IPS-18a (cell line): ENCODE results near the gene TSSK2.
"Not testable (repeated sequence)": the region's sequence is repeated elsewhere in the genome, so short reads cannot be mapped to it uniquely, and the experiment has no call there.

Source experiments
- H3K27ac ChIP-seq: one replicate; pipeline ENCODE4 v1.5.1; 2013; ENCODE audit warnings: low read length
- H3K27me3 ChIP-seq: one replicate; pipeline ENCODE4 v1.6.1; 2013; ENCODE audit warnings: mild to moderate bottlenecking, low read length; ENCODE audit not compliant: control insufficient read depth, insufficient read depth
- H3K36me3 ChIP-seq: one replicate; pipeline ENCODE4 v1.6.1; 2013; ENCODE audit warnings: low read depth, low read length; ENCODE audit not compliant: control insufficient read depth
- H3K4me1 ChIP-seq: one replicate; pipeline ENCODE4 v1.6.1; 2013; ENCODE audit warnings: low read depth, low read length; ENCODE audit not compliant: control insufficient read depth
- H3K4me3 ChIP-seq: one replicate; pipeline ENCODE4 v1.5.1; 2013; ENCODE audit warnings: low read length
- H3K9ac ChIP-seq: one replicate; pipeline ENCODE4 v1.6.1; 2013; ENCODE audit warnings: mild to moderate bottlenecking, low read length, moderate library complexity
- H3K9me3 ChIP-seq: one replicate; pipeline ENCODE4 v1.6.1; 2013; ENCODE audit warnings: low read depth, low read length; ENCODE audit not compliant: control insufficient read depth

TSSK2 gene

DNA sequence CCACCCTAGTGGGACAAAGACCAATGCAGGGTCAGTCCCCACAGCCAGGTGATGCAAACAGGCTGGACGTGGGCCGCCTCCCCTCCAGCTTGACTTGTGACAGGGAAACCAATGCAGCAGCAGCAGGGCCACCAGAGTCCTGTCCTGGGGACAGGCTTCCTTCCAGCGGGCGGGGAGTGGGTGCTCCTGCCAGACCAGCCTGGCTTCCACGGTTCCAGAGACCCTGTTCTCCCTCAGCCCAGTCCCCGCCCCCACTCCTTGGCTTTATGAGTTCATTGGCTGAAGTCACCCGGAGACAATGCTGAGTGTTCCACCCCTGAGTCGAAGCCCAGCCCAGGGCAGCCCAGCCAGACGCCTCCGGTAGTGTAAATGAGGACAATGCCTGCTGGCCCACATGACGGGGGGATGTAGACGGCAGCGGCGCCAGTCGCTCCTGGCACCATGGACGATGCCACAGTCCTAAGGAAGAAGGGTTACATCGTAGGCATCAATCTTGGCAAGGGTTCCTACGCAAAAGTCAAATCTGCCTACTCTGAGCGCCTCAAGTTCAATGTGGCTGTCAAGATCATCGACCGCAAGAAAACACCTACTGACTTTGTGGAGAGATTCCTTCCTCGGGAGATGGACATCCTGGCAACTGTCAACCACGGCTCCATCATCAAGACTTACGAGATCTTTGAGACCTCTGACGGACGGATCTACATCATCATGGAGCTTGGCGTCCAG is at the start of gene TSSK2:
Gene TSSK2 (plus strand): TSS at position 350 of the 726 bp plus-strand sequence. CDS start 92 bp downstream, at position 442.
- peaks cover 23% of the 10 kb centered on the region for H3K36me3 ChIP-seq

DNA sequence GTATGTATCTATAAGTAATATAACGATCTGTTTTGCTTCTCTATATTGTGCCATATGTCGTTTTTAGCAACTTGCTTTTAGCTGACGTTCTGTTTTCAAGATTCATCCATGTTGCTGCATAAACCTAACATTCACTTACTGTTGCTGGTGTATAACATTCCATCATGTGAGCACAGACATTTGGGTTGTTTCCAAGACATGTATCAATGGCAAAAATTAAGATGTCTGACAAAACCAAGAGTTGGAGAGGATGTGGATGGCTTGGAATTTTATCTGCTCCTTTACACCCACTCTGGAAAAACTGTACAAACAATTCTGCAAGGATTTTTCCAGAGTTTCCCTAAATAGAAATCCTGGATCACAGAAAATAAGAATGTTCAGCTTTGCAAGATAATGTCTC is 49.8 kb upstream of the TSSK2 start:
- Histone ChIP-seq H3K9ac (no peak overlapping the region), H3K36me3 (no peaks in the 10 kb centered on the region), H3K4me1 (no peaks in the 10 kb centered on the region), H3K4me3 (no peak overlapping the region), H3K27me3 (no peaks in the 10 kb centered on the region), H3K27ac (no peak overlapping the region), H3K9me3 (no peaks in the 10 kb centered on the region)

More for the DNA sequence above, at the start of gene TSSK2:
- Histone ChIP-seq H3K27ac (no peak within 1 kb of the TSS), H3K9ac (no peak within 1 kb of the TSS), H3K27me3 (no peaks in the 10 kb centered on the region), H3K4me3 (no peak within 1 kb of the TSS), H3K4me1 (no peaks in the 10 kb centered on the region), H3K9me3 (no peaks in the 10 kb centered on the region)

DNA sequence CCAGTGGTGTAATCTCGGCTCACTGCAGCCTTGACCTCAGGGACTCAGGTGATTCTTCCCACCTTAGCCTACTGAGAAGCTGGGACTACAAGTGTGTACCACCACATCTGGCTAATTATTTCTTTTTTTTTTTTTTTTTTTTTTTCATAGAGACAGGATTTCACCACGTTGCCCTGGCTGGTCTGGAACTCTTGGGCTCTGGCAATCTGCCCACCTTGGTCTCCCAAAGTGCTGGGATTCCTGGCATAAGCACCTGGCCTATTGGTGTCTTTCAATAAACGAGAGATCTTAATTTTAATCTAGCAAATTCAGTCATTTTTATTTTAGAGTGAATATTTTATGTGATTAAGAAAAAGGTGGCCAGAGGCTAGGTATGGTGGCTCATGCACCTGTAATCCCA is 49.0 kb upstream of the TSSK2 start:
- no peaks in the 10 kb centered on the region for H3K4me1 ChIP-seq
- H3K9ac ChIP-seq: no peak overlapping the region
- H3K9me3 ChIP-seq: no peaks in the 10 kb centered on the region
- H3K27ac ChIP-seq: no peak overlapping the region
- H3K4me3 ChIP-seq: no peak overlapping the region
- peaks cover 5% of the 10 kb centered on the region for H3K36me3 ChIP-seq
- no peaks in the 10 kb centered on the region for H3K27me3 ChIP-seq

DNA sequence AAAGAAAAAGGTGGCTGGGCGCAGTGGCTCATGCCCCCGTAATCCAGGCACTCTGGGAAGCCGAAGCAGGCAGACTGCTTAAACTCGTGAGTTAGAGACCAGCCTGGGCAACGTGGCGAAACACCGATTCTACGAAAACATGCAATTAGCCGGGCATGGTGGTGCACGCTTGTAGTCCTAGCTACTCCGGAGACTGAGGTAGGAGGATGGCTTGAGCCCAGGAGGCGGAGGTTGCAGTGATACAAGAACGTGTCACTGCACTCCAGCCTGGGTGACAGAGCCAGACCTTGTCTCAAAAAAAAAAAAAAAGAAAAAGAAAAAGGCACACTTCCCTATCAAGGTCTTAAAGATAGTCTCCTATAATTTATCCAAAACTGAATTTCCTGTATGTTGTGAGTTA is 48.3 kb upstream of the TSSK2 start:
- Histone ChIP-seq H3K27ac (no peak overlapping the region), H3K9me3 (no peaks in the 10 kb centered on the region), H3K27me3 (no peaks in the 10 kb centered on the region), H3K36me3 (peaks cover 5% of the 10 kb centered on the region), H3K9ac (no peak overlapping the region), H3K4me1 (no peaks in the 10 kb centered on the region), H3K4me3 (no peak overlapping the region)

DNA sequence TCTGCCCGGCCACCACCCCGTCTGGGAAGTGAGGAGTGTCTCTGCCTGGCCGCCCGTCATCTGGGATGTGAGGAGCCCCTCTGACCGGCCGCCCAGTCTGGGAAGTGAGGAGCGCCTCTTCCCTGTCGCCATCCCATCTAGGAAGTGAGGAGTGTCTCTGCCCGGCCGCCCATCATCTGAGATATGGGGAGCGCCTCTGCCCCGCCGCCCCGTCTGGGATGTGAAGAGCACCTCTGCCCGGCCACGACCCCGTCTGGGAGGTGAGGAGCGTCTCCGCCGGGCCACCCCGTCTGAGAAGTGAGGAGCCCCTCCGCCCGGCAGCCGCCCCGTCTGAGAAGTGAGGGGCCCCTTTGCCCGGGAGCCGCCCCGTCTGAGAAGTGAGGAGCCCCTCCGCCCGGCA is 47.0 kb upstream of the TSSK2 start:
- not testable (repeated sequence) for H3K4me3 ChIP-seq, H3K36me3 ChIP-seq, H3K9ac ChIP-seq, H3K27ac ChIP-seq, H3K4me1 ChIP-seq, H3K9me3 ChIP-seq, H3K27me3 ChIP-seq

DNA sequence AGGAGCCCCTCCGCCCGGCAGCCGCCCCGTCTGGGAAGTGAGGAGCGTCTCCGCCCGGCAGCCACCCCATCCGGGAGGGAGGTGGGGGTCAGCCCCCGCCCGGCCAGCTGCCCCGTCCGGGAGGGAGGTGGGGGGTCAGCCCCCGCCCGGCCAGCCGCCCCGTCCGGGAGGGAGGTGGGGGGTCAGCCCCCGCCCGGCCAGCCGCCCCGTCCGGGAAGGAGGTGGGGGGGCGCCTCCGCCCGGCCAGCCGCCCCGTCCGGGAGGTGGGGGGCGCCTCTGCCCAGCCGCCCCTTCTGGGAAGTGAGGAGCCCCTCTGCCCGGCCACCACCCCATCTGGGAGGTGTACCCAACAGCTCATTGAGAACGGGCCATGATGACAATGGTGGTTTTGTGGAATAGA is 46.5 kb upstream of the TSSK2 start:
- not testable (repeated sequence) for H3K27ac ChIP-seq, H3K9ac ChIP-seq, H3K4me1 ChIP-seq, H3K9me3 ChIP-seq, H3K4me3 ChIP-seq, H3K27me3 ChIP-seq
- H3K36me3 ChIP-seq: peaks cover 10% of the 10 kb centered on the region

DNA sequence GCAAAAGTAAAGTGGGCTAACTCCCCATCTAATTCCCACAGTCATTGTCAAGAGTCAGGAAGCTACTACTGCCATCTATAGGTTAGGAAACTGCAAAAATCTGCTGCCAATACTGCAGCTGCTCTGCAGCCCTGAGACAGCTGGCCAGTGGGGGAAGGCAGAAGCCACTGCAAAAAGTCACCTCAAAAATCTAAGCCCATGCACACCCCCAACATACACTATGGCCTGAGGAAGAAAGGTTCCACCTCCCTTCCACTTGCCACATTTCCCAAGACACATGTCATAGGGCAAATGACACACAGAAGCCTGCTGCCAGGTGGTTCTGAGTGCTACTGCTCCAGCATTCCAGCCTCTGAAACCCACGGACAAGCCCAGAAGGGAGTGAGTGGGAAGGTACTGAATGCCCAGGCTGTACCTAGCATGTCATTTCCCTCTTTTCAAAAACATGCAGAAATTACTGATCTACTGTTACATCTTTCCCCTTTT is 45.8 kb upstream of the TSSK2 start:
- Histone ChIP-seq H3K4me3 (no peak overlapping the region), H3K36me3 (peaks cover 10% of the 10 kb centered on the region), H3K27ac (no peak overlapping the region), H3K9me3 (no peaks in the 10 kb centered on the region), H3K4me1 (no peaks in the 10 kb centered on the region), H3K9ac (no peak overlapping the region), H3K27me3 (no peaks in the 10 kb centered on the region)

DNA sequence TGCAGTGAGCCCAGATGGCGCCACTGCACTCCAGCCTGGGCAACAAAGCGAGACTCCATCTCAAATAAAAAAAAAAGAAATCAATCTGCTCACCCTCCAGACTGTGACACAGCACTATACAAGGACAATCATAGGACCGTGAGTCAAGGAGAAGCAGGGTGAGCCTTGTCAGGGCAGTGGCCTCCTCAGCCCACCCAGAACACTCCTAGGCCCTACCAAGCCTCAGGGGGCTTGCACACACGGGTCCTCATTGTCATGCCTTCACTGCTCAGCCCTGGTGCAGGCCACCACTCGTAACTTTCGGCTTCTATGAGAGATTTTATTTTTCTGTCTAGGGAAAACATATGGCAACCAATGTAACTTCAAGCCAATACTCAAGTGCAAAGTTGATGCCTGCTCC is 44.7 kb upstream of the TSSK2 start:
- H3K4me1 ChIP-seq: no peaks in the 10 kb centered on the region
- H3K27me3 ChIP-seq: no peaks in the 10 kb centered on the region
- H3K4me3 ChIP-seq: no peak overlapping the region
- peaks cover 10% of the 10 kb centered on the region for H3K36me3 ChIP-seq
- H3K27ac ChIP-seq: no peak overlapping the region
- no peak overlapping the region for H3K9ac ChIP-seq
- H3K9me3 ChIP-seq: no peaks in the 10 kb centered on the region

DNA sequence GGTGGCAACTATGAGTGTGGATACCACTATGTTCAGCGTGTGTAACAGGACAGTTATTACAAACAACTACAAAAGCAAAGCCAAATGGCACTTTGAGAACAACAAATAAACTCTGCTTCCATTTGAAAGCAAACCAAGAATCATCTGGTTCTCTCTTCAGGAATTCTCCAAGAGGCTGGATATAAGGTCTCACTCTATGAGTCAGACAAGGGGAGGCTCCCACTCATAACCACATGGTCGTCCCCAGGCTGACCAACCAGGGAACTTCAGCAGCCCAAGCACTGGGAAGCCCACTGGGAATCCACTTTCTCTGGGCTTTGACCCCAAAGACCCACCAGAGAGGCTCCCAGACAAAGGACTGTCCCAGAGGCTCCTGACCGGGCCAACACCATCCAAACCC is 44.2 kb upstream of the TSSK2 start:
- H3K9ac ChIP-seq: no peak overlapping the region
- no peak overlapping the region for H3K27ac ChIP-seq
- H3K27me3 ChIP-seq: no peaks in the 10 kb centered on the region
- H3K36me3 ChIP-seq: peaks cover 10% of the 10 kb centered on the region
- no peaks in the 10 kb centered on the region for H3K9me3 ChIP-seq
- no peak overlapping the region for H3K4me3 ChIP-seq
- H3K4me1 ChIP-seq: no peaks in the 10 kb centered on the region

DNA sequence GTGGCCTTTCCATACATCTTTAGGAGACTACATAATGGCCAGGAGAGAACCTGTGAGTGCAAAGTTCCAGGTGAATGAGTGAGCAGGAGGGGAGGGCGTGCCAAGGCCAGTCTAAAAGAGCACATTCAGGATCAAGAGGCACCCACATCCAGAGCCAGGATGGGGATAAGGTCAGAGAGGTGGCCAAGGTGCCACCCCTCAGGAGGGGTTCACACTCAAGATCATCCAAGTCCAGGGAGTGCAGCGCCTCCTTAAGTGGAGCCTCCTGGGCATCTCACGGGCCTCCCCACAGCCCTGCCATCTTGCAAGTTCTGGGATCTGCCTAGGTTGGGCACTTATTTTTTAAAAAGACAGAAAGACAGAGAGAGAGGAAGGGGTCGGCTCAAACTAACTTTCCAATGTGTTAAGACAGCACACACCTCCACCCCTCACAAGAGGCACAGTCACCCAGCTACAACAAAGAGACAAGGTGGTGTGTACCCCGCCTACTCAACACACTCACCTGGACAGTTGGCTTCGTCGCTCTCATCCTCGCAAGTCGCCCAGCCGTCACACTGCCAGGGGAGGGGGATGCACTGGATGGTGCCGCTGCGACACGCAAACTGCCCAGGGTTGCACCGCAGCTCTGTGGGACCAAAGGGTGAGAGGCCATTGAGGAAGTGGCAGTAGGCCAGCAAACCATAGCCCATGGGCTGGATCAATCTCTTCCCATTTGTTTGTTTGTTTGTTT is 42.1 kb upstream of the TSSK2 start:
- H3K27ac ChIP-seq: no peak overlapping the region
- no peak overlapping the region for H3K4me3 ChIP-seq
- H3K27me3 ChIP-seq: no peaks in the 10 kb centered on the region
- H3K36me3 ChIP-seq: peaks cover 10% of the 10 kb centered on the region
- no peaks in the 10 kb centered on the region for H3K9me3 ChIP-seq
- H3K9ac ChIP-seq: no peak overlapping the region
- no peaks in the 10 kb centered on the region for H3K4me1 ChIP-seq

DNA sequence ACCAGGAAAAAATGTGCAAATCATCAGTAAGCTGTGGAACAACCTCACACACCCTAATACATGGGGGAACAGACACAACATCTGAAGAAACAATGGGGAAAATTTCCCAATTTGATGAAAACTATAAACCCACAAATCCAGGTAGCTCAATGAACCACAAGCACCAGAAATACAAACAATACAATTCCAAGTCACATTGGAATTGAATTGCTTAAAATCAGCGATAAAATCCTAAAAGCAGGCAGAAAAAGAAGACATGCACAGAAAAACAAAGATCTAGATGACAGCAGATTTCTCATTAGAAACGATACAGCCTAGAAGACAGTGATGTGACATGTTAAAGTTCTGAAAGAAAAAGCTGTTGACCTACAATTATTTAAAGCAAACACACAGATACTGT is 40.9 kb upstream of the TSSK2 start:
- Histone ChIP-seq H3K36me3 (peaks cover 10% of the 10 kb centered on the region), H3K9ac (no peak overlapping the region), H3K4me3 (no peak overlapping the region), H3K27me3 (no peaks in the 10 kb centered on the region), H3K9me3 (no peaks in the 10 kb centered on the region), H3K4me1 (no peaks in the 10 kb centered on the region), H3K27ac (no peak overlapping the region)
